Stimulated activated CD8-positive, alpha-beta memory T cell treated with anti-CD3 and anti-CD28 coated beads, Interleukin-4, amount 100 ng/mL, for 24 hours (primary cell): ENCODE data around the gene FH.

Experiments
- DNase-seq: peaks from one replicate; pipeline ENCODE4 v3.0.0-alpha.2; 2020; ENCODE audit warnings: low read depth

The FH gene

DNA sequence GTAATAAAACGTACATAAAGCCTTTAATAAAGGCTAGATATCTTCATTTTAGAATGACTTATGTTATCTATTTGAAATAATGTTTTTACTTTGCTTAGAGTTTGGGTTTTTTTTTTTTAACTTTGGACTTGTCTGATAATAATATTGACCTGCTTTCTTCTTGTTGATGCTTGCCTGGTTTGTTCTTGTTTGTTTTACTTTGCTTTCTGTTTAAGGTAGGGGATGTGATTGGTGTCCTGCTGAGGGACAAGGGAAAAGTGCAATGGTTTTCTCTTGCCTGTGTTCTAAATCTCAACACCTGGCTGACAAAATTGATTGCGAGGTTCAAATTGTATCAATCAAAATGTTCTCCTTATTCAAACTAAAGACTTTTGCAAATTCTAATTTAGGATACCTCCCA, 2.2 kb upstream of the FH start:
- DNase-seq, result no peak

DNA sequence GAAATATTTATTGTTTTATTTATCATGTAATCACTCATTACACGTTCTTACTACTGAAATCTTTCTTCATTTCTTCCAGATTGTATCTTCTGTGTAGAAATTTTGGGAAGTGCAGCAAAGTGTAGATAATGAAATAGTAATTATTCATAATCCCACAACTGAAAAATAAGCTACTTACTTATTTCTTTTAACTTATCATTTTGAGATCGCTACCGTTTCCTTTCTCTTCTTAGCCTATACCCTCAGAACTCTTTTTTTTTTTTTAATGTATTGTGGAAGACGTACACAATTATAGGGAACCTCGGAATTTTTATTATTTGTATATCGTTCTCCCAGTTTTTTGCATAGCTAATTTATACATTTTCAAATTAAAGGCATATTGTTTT, 518 bp upstream of the FH start:
- no peak for DNase-seq

DNA sequence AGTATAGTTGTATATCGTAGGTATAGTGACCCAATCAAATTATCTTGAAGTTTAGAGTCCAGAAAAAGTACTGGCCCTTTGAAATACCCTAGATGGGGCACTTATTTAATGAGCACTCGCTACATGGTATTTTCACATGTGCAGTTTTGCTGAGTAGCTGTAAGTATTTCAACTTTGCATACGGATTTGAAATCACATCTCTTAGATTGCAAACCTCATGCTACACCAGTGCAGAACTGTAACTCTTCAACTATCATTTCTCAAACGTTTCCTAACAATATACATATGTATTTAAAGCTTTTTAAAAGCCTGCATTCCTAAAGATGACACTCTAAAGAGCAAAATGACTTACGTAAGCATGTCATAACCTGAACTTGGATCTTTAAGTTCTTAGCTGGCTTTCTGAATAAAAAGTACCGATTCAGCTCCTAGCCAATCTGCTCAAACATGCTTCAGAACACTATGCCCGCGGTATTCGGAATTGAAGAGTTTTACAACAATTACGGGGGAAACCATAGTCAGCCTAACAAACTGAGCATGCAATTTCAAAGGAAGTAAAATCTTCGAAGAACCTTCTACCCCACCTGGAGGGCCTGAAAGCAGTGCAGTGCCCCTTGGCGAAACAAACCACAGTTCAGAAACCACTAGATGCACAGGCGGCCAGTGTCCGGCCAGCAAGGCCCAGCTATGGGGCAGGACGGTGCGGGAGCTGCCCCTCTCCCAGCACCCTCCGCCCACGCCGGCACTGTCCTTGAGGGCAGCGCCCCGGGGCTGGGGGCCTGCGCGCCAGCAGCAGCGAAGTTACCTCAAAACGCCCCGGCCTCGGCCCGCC, 863 bp downstream of the FH start:
- no peak for DNase-seq

DNA sequence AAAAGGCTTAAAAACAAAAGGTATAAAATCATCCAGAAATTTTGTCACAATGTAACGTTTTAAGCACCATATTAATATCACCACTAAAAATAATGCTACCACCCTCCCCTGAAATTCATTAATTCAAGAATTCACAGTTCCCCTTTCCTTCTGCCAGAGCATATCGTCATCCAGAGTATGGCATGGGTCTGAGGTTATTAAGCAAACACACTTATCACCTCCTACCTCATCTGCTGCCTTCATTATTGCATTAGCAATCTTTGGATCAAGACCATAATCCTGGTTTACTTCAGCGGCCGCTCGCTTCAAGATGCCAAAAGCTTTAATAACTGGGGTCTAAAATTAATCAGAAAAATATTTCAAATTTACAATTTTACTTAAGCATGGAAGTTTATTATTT, 6.2 kb downstream of the FH start:
- DNase-seq, result no peak

DNA sequence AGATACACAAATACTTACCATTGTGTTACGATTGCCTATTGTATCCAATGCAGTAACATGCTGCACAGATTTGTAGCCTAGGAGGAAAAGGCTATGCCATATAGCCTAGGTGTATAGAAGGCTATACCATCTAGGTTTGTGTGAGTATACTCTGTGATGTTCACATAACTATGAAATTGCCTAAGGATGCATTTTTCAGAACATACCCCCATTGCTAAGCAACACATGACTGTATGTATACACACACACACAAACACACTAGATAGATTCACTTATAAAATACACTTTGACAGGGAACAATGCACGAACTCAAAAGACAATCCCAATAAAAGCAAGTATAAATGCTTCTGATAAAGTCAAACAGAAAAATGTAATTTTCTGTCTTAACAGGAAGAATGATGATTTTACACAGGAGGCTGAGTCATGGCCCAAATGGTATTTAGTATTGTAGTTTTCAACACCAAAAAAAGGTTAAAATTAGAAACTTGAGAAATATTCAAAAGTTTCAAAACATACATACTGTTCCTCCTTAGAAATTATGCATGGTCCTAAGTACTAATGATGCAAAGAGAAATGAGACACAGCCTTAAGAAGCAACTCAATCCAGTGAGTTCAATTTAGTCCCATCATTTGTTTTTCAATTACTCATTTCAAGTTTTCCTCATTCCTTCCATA, 12.2 kb downstream of the FH start:
- DNase-seq, result no peak

DNA sequence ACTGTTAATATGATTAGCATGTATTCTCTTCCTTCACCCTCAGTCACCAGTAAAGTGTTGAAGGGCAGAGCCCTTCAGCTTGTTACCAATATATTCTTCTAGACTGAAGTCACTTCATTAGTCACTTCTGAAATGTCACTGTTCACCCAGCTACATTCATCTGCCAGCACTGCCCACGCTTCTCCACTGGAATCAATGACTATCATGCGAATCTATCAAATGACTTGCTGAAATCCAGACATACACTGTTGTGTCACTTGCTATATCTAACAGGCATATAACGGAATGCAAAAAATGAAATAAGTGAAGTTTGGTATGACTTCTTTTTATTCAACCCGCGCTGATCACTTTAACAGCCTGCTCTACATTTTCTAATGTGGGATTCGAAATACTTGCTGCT, 16.1 kb downstream of the FH start:
- DNase-seq, result no peak

DNA sequence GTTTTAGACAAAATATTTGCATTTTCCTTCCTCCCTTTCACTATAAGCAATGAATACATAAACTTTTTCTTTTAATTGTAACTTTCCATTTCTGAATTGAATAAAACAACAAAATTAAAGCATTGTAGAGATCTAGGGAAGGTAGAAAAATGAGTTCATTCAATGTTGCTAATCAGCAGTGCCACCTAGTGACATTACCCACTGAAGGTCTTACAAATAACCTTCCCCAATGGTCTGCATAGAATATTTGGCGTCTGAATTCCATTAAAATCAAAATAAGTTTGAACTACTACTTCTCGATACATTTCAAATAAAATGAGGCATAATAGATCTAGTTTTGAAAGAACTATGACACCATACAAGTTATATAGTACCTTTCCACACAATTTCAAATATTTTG, 19.6 kb downstream of the FH start:
- DNase-seq, result no peak

DNA sequence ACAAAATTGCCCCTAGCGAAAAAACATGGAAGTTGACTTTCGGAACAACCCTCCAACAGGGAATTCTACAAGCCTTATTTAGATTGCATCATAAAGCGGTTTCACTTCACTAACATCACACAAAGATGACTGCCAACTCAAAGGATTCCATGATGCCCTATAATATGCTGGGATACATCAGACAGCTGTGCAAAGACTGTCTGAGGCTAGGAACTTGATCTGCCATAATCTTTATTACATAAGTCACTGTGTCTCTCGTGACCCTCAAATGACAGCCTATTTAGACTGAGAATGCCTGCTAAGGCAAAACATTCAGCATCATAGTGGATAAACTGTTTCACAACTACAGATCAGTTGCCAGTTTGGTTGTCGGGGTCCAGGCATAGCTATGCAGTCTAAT, 23.8 kb downstream of the FH start:
- no peak for DNase-seq

DNA sequence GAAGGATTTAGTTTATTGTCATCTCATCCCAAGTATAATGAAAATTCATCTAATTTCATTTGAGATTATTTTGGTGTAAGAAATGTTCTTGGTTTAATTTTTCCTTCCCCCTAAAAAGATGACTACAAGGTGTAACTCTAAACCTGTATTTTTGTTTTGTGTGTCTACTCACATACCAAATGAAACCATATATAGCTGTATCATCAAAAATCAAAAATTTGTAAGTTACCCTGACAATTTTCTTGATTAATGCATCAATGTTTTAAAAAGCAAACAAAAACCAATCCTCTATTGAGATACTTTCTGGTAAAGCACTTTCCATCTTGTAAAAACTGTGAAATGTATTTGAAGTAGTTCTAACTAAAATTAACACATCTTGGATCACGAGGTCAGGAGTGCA, 30.8 kb downstream of the FH start:
- DNase-seq, result no peak

DNA sequence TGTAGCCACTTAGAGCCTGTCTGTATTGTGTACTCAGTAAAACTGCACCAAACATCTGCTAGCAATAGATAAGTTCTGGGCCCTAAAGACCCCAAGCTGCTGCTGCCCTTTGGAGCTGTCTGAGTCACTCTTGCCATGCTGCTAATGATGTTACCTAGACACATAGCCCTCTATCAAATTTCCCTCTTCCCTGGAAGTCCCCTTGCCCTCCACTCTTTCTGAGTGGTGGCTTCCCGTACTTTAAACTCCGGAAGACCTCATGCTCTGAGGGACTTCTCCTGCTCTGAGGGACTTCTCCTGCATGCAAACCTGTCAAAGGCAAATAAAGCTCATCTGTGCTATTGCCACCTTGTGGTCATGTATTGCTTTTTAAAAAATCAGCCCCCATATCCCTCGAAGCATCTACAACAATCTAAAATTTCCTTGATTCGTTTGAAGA, 34.0 kb downstream of the FH start:
- DNase-seq, result no peak

DNA sequence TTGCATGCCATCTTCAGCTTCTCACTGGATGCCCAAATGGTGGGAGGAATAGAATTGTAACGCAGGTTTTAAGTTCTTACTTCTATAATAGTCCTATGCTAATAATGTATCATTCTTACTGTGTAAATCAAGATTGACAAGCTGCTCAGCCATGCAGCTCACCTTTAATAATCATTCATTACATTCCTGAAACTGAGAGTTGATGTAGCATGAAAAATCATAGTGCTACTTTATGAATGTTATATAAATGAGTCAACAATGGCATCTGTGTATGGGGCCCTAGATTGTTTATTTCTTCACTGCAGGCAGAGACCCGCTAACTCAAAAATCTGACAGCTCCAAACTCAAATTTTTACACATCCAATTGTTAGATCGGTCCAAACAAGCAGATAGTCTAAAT, 34.4 kb downstream of the FH start:
- no peak for DNase-seq

DNA sequence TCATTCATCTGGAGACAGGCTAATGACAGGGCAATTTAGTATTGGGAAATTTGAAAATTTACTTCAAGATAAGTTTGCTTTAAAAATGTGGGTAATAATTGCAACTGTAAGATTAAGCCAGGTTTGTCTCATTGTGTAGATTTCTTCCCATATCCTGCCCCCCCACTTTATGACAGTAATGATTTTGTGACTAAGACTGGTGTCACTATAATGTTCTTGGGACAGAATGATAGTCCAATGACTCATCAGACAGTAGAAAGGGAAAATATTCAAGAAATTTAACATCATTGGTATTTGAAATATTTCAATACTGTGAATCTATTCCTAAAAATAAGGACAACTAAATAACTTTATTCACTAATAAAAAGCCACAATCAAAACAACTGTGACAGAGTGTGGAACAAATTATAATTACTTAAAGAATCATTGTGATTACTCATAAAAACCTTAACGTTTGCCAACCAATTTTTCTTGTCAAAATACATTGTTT, 36.7 kb downstream of the FH start:
- no peak for DNase-seq

DNA sequence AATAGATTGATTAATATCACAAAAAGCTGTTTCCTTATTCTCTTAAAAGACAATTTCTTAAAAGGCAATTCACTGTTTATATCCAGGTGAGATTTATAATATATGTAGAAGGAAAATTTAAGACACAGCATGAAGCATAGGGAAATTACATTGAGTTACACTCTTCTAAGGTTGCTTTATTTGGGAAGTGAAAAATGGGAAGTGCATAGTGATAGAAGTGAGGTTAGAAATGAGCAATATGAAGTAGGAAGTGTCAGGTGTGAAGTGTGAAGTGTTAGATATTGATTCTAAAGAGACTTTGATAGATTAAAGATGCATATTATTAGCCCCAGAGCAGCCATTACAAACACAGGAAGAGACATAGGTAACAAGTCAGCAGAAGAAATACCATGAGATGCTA, 40.3 kb downstream of the FH start:
- no peak for DNase-seq

DNA sequence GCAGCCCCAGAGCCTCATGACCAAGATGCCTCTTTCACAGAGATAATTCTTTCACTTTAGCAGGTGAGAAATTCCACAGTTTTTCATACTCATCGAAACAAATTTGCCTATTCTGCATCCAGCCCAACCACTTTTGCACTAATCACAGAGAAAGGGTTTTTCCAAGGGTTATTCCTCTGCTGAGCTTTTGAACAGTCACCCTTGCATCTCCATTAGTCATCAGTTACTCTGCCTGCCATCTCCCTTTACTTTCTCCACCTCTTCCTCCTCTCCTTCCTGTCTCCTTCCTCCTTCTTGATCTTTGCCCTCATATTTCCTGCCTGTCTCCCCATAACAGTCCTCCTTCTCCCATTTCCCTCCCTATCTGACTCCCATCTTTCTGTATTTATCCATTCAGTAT, 43.9 kb downstream of the FH start:
- no peak for DNase-seq

DNA sequence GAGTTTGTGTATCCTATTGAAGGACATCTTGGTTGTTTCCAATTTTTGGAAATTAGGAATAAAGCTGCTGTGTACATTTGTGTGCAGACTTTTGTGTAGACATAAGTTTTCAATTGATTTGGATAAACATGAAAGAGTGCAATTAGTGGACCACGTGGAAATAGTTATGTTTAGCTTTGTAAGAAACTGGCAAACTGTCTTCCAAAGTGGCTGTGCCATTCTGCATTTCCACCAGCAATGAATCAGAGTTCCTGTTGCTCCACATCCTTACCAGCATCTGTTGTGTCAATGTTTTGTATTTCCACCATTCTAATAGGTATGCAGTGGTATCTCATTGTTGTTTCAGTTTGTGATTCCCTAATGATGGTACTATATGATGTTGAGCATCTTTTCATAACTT, 46.5 kb downstream of the FH start:
- DNase-seq, result no peak

DNA sequence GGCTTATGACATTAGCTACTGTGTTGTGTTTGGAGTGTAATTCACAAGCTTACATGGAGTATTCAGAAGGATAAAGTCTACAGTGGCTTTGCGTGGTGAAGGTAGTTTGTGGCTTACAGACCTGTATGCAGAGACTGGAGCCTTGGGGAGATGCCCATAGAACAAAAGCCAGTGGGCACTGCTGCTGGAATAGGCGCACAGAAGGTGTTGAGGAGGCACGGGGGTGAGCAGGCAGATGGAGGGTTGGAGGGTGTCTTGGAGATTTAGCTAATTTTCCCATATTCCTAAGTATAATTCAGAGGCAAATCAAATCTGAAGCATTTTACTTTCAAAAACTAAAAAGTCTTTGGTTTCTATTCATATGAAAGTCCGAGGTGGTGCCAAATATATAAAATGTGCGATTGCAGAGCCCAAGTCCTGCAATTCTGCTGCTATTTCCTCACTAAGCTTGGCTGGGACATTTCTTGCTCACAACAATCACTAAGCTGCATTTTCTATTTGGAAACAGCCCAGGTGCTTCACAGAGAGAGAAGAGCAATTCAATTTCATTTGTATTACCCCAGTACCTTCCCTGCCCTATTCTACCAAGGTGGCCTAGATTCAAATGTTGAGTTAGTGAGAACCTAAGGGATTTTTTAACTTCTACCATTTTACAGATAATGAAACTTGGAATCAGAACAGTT, 48.5 kb downstream of the FH start:
- no peak for DNase-seq

DNA sequence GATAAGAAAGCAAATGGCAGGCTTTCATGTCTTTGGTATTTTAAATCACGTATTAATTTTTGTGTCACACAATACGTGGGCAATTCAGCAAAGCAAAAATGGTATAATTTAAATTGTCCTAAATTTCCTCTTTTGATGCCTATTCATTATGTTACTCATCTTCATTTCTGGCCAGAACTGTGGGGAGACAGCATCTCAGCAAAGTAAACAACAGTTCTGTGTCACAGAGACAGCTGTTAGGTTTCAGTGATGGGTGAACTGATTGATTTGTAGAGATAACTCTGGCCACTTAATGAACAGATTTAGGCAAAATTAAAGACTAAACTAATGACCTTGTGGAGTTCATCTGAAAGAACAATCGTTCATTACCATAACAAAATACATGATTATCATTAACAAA, 49.2 kb downstream of the FH start:
- DNase-seq, result no peak

DNA sequence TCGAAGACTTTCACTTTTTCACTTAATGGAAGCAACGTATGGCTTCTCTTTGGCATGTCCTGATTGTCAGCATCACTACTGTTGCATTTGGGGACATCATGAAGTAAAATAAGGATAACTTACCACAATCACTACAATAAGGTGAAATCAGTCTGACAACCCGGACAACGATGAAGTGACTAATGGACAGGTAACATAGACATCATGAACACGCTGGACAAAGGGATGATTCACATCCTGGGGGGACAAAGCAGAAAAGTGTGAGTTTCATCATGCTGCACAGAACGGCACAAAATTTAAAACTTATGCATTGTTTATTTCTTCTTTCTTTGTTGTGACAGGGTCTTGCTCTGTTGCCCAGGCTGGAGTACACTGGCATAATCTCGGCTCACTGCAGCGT, 53.9 kb downstream of the FH start:
- no peak for DNase-seq

DNA sequence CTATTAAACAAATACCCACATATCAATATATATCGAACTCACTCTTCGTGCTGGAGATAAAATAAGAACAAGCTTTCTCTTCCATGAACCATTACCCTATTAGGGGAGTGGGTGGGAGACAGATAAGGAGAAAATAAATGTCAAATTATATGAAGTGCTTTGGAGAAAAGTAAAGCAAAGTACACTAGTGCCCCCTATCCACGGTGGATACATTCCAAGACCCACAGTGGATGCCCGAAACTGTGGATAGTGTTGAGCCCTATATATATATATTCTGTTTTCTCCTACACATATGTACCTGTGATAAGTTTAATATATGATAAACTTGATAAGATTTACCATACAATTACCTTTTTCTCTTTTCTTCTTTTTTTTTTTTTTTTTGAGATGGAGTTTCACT, 54.6 kb downstream of the FH start:
- DNase-seq, result no peak

DNA sequence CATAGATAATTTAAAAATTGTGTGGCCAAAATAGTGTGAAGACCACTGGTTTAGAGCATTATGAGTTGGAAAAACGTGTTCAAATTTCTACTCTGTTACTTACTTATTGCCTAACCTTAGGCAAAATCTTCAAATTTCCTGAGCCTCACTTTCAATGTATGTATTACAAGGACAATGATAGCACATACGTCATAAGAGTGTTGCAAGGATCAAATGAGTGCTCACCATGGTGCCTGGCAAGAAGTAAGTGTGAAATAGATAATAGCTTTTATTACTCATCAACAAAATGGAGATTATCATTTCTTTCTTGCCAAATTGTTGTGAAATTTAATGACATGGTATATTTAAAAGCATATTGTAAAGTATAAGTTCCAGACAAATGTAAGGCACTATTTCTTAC, 57.2 kb downstream of the FH start:
- no peak for DNase-seq

DNA sequence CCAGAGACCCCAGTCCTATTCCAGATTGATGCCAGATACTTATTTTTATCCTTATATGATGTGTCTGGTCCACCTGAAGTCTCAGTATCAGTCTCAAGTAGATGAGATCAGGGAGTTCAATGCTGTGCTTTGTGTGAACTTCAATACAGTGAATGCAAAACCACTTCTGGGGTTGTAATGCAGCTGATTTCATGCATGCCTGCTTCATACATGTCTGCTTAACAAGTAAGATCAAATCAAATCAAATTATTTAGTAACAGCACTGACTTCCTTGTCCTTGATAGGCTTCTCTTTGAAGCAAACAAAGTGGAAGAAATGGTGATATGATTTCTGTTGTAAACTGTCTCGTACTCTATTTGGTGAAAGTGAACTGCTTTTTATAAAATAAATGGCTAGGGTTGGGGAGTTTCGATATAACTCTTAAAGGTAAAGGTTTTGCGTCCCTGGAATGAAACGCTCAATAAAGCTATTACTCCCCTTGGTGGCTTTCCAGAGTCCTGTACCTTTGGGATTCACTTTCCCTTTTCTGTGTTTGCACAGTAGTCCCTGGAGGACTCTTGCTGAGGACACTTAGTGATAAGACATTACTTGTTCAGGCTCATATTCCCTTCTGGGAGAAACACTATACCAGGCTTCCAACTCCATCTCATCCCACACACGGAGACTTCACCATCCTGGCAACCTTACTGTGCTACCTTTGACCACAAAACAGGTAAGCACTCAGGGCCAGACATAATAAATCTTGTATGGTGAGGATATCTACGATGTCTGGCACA, 59.3 kb downstream of the FH start:
- DNase-seq, result no peak

DNA sequence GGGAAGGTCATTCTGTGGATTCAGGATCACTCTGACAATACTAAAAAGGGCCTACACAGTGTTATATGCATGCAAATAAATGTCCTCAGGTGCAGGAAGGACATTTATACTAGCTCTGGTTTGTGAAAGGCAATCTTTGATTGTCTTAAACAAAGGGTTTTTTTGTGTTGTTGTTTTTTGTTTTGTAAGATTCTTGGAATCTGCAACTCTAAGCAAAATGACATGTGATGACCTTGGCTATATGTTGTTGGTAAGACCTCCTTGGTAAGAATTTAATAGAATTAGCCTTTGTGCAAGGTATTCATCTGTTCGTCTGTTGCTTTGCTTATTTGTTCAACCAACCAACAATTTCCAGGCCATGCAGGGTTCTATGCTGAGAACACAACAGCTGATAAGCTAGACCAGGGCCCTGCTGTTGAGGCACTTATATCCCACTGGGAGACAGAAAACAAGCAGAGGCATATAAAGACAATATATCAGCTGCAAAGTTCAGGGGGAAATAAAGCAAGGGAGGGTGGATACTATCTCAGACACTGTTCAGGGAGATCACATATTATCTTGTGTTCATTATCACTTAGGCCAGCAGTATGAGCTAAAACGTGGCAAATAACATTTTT, 60.3 kb downstream of the FH start:
- DNase-seq, result no peak
